GM23338 (cell line): Measurements from ENCODE around the gene WDR73. TPM values are rescaled to one million over a fixed set of nuclear protein-coding genes. Genes with fewer than 3 reads are reported as not detected.

Experiments
- ATAC-seq: fragments of 200-7000 bp; cut with Tn5 transposase; 3 replicates; pipeline ENCODE4 v1.9.1; 2020
- DNase-seq: peaks from one replicate; pipeline ENCODE4 v3.0.0-alpha.2; 2015; ENCODE audit warnings: low spot score
- H2AFZ ChIP-seq: fragments of 200-600 bp; sonication (generic); 2 replicates; pipeline ENCODE4 v1.8.0; 2016; ENCODE audit warnings: antibody characterized with exemption, mild to moderate bottlenecking, moderate library complexity
- H3F3A ChIP-seq: fragments of 200-600 bp; sonication (generic); replicated peaks from 2 replicates; pipeline ENCODE4 v1.8.0; 2017; ENCODE audit warnings: antibody characterized with exemption, mixed run types, low read depth
- H3K27ac ChIP-seq: fragments of 200-600 bp; sonication (generic); 2 replicates; pipeline ENCODE4 v1.6.1; 2016; ENCODE audit warnings: low read depth
- H3K27me3 ChIP-seq: fragments of 200-600 bp; sonication (generic); 2 replicates; pipeline ENCODE4 v1.8.0; 2016; ENCODE audit warnings: mild to moderate bottlenecking, mixed run types, moderate library complexity; ENCODE audit not compliant: insufficient read depth
- H3K36me3 ChIP-seq: fragments of 200-600 bp; sonication (generic); 2 replicates; pipeline ENCODE4 v1.8.0; 2016; ENCODE audit warnings: mild to moderate bottlenecking; ENCODE audit not compliant: insufficient read depth
- H3K4me1 ChIP-seq: fragments of 200-600 bp; sonication (generic); 2 replicates; pipeline ENCODE4 v1.8.0; 2016; ENCODE audit warnings: mild to moderate bottlenecking, moderate library complexity; ENCODE audit not compliant: insufficient read depth
- H3K4me2 ChIP-seq: fragments of 200-600 bp; sonication (generic); 2 replicates; pipeline ENCODE4 v1.7.1; 2017; ENCODE audit warnings: mixed run types
- H3K4me3 ChIP-seq: fragments of 200-600 bp; sonication (generic); 2 replicates; pipeline ENCODE4 v1.6.1; 2016; ENCODE audit warnings: mixed run types
- H3K79me2 ChIP-seq: fragments of 200-600 bp; sonication (generic); replicated peaks from 2 replicates; pipeline ENCODE4 v1.8.0; 2017; ENCODE audit warnings: mild to moderate bottlenecking; ENCODE audit not compliant: insufficient read depth
- H3K9me2 ChIP-seq: fragments of 200-600 bp; sonication (generic); 2 replicates; pipeline ENCODE4 v1.8.0; 2017; ENCODE audit not compliant: insufficient read depth
- H4K20me1 ChIP-seq: fragments of 200-600 bp; sonication (generic); replicated peaks from 2 replicates; pipeline ENCODE4 v1.8.0; 2017; ENCODE audit warnings: mild to moderate bottlenecking; ENCODE audit not compliant: insufficient read depth
- H3K27ac Mint-ChIP-seq: 2 replicates; pipeline ENCODE4 v1.8.0; 2020; ENCODE audit warnings: inconsistent platforms, mild to moderate bottlenecking, moderate library complexity, mixed read lengths
- H3K27me3 Mint-ChIP-seq: 3 replicates; pipeline ENCODE4 v1.8.0; 2022; ENCODE audit warnings: low read depth, mild to moderate bottlenecking, moderate library complexity, mixed read lengths, inconsistent platforms; ENCODE audit not compliant: insufficient read depth, poor library complexity
- H3K36me3 Mint-ChIP-seq: 3 replicates; pipeline ENCODE4 v1.8.0; 2021; ENCODE audit warnings: low read depth, mild to moderate bottlenecking, inconsistent platforms, moderate library complexity, mixed read lengths
- H3K4me1 Mint-ChIP-seq: 3 replicates; pipeline ENCODE4 v1.8.0; 2020; ENCODE audit warnings: mild to moderate bottlenecking, inconsistent platforms, mixed read lengths
- H3K4me3 Mint-ChIP-seq: 3 replicates; pipeline ENCODE4 v1.8.0; 2021; ENCODE audit warnings: moderate library complexity, mild to moderate bottlenecking, inconsistent platforms, mixed read lengths
- H3K9me3 Mint-ChIP-seq: 3 replicates; pipeline ENCODE4 v1.8.0; 2020; ENCODE audit warnings: moderate library complexity, mild to moderate bottlenecking, inconsistent platforms, mixed read lengths
- CTCF ChIP-seq, 2 experiments: fragments of 200-600 bp in 1 of 2; sonication (generic) in 1 of 2; conservative IDR thresholded peaks; 2 replicates each; pipeline versions ENCODE4 v1.5.1 to v1.6.1; 2016 to 2017; ENCODE audit warnings: antibody characterized with exemption in 2 of 2, low read depth in 2 of 2, mild to moderate bottlenecking in 2 of 2, moderate library complexity in 1 of 2
- ETS1 ChIP-seq: IDR thresholded peaks from 2 replicates; pipeline ENCODE4 v1.6.1; 2016; ENCODE audit warnings: antibody characterized with exemption
- EZH2 ChIP-seq: fragments of 200-600 bp; sonication (generic); IDR thresholded peaks from one replicate; pipeline ENCODE4 v1.8.0; 2017; ENCODE audit warnings: antibody characterized with exemption, mild to moderate bottlenecking, low read depth; ENCODE audit not compliant: unreplicated experiment
- EZH2phosphoT487 ChIP-seq: fragments of 200-600 bp; sonication (generic); IDR thresholded peaks from one replicate; pipeline ENCODE4 v1.8.1; 2018; ENCODE audit warnings: antibody characterized with exemption; ENCODE audit not compliant: unreplicated experiment
- JUNB ChIP-seq: IDR thresholded peaks from one replicate; pipeline ENCODE4 v1.6.1; 2016; ENCODE audit warnings: antibody characterized with exemption; ENCODE audit not compliant: unreplicated experiment
- POLR2AphosphoS5 ChIP-seq: IDR thresholded peaks from 2 replicates; pipeline ENCODE4 v1.6.1; 2016; ENCODE audit warnings: antibody characterized with exemption, low read depth
- REST ChIP-seq: IDR thresholded peaks from one replicate; pipeline ENCODE4 v1.6.1; 2018; ENCODE audit warnings: antibody characterized with exemption; ENCODE audit not compliant: unreplicated experiment
- STAT1 ChIP-seq: IDR thresholded peaks from one replicate; pipeline ENCODE4 v1.6.1; 2016; ENCODE audit warnings: antibody characterized with exemption; ENCODE audit not compliant: unreplicated experiment
- ZNF114 ChIP-seq: fragments of 250-450 bp; sonication (Bioruptor Pico); IDR thresholded peaks from 2 replicates; pipeline ENCODE4 v1.5.0; 2020; ENCODE audit warnings: mild to moderate bottlenecking, moderate library complexity
- ZNF462 ChIP-seq: fragments of 250-450 bp; sonication (Bioruptor Pico); IDR thresholded peaks from 2 replicates; pipeline ENCODE4 v1.5.0; 2020; ENCODE audit warnings: mild to moderate bottlenecking, moderate library complexity
- polyA plus RNA-seq: library from polyadenylated mRNA; unstranded; fragments of >200 nt; fragmentation: Nextera tagmentation; extraction: Ambion mirVana; gene quantifications from 2 replicates; pipeline ENCODE4 v1.2.1, GENCODE V29; 2016
- total RNA-seq: library from RNA; depleted of rRNA; stranded (reverse); fragments of >200 nt; shearing (Covaris generic); gene quantifications from 2 replicates; pipeline ENCODE4 v1.2.3, GENCODE V29; 2014

The WDR73 gene
- total and polyA plus RNA-seq, 2 experiments from 2014 or later = 14.8 to 25.2 TPM

GRCh38 chr15:84690342-84690741 lies 36.3 kb upstream of the WDR73 start:
- H3F3A ChIP-seq = 0 out of 2 replicates have a peak, but pooled peaks cover 2% of the 10 kb centered on the region

More at GRCh38 chr15:84690342-84690741, 36.3 kb upstream of the WDR73 start:
- no peak overlapping the region for H3K4me2 ChIP-seq
- H3K79me2 ChIP-seq = peaks cover 62% of the 10 kb centered on the region
- H3K4me1 ChIP-seq = no peaks in the 10 kb centered on the region
- no peak overlapping the region for H3K4me3 Mint-ChIP-seq
- H3K36me3 Mint-ChIP-seq = peaks cover 54% of the 10 kb centered on the region
- H3K9me2 ChIP-seq = no peaks in the 10 kb centered on the region
- TF ChIP-seq ZNF462 (CRISPR knock-in tag) (no peak), CTCF (conservative IDR thresholded peaks at IDR 0.05; ENCODE audit: low read depth in 2 of 2) (no peak), EZH2phosphoT487 (no peak), JUNB (no peak), POLR2AphosphoS5 (no peak), ETS1 (no peak), ZNF114 (CRISPR knock-in tag) (no peak), REST (no peak), EZH2 (no peak), STAT1 (no peak)
- no peak overlapping the region for H2AFZ ChIP-seq
- ATAC-seq = no peak
- H3K27me3 ChIP-seq = no peaks in the 10 kb centered on the region
- H3K27me3 Mint-ChIP-seq = peaks cover 4% of the 10 kb centered on the region
- H4K20me1 ChIP-seq = peaks cover 30% of the 10 kb centered on the region
- no peak overlapping the region for H3K27ac Mint-ChIP-seq
- H3K4me3 ChIP-seq = no peak overlapping the region
- H3K36me3 ChIP-seq = peaks cover 18% of the 10 kb centered on the region
- no peaks in the 10 kb centered on the region for H3K4me1 Mint-ChIP-seq
- no peak for DNase-seq
- peaks cover 3% of the 10 kb centered on the region; the same call in 1 of the 3 replicates for H3K9me3 Mint-ChIP-seq
- no peak overlapping the region for H3K27ac ChIP-seq
